Diencephalon (tissue), 1 donor: Measurements from ENCODE around the gene CNTNAP3B. TPM values are rescaled to one million over a fixed set of nuclear protein-coding genes. Genes with fewer than 3 reads are reported as not detected.

Experiments
- small RNA-seq: library from RNA; depleted of rRNA; stranded (forward); fragments of <200 nt; gene quantifications from one replicate; pipeline ENCODE3, GENCODE V24; 2014
- total RNA-seq: library from RNA; depleted of rRNA; stranded (reverse); fragments of >200 nt; gene quantifications from one replicate; pipeline ENCODE4 v1.2.3, GENCODE V29; 2014

CNTNAP3B gene
- total RNA-seq = 39.7 TPM

GRCh38 chr9:42129073-42129729, at the start of gene CNTNAP3B:
TSS of gene CNTNAP3B (minus strand) at chr9:42129426. CDS start at chr9:42129094, 332 bp downstream.

Small RNA genes within 50 kb of the gene (small RNA-seq; reads per million reads assigned to genes)
- gene RN7SL343P = not detected

Other genes starting within 250 kb of the CNTNAP3B start
- gene SPATA31A6, start 54.2 kb upstream of the CNTNAP3B start, total RNA-seq = not detected